ENCODE measurements around the gene ASPM. TPM values are rescaled to one million over a fixed set of nuclear protein-coding genes. Genes with fewer than 3 reads are reported as not detected.

Gene ASPM
- total and polyA plus RNA-seq, 2 of the 8 experiments (the other 6 are each of a cell fraction or from before 2014, with no cell fraction given), result 5.1 to 50.3 TPM

DNA sequence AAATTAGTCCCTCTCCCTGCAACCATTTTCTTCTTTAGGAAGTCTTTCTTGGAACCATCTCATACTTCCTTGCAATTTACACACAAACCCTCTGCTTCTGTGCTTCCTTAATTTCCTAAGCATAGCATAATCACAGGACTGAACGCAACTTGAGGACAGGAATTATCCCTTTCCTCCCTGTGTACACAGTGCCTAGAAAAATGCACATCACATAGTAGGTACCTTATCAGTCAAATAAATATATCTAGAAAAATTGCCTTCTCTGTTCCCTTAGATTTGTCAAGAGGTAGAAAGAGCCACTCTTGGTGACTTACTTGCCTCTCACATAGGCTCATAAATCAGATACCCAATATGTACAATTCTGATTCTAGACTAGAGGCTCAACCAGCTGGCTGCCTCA lies 4.9 kb downstream of the ASPM start (continued):
- TF ChIP-seq CHD7 (IDR thresholded peaks at IDR 0.05; ENCODE audit: insufficient replicate concordance, low read length) (no peak), EGR1 (IDR thresholded peaks at IDR 0.05; ENCODE audit: borderline replicate concordance, low read depth, low read length) (no peak), TBP (IDR thresholded peaks at IDR 0.05; ENCODE audit: low read depth, low read length) (no peak), BRCA1 (IDR thresholded peaks at IDR 0.05; ENCODE audit: low read depth, low read length) (no peak), CEBPB (IDR thresholded peaks at IDR 0.05; ENCODE audit: low read depth, low read length) (no peak), USF2 (IDR thresholded peaks at IDR 0.05; ENCODE audit: low read length) (no peak)

Data from H1 (cell line).